GM21526 (cell line): Measurements from ENCODE around the gene MAP4K4.

Source experiments
- ATAC-seq: cut with Tn5 transposase; IDR thresholded peaks from one replicate; pipeline ENCODE4 v1.9.1; 2021; ENCODE audit warnings: moderate library complexity; ENCODE audit not compliant: unreplicated experiment, low FRiP score

Gene MAP4K4

DNA sequence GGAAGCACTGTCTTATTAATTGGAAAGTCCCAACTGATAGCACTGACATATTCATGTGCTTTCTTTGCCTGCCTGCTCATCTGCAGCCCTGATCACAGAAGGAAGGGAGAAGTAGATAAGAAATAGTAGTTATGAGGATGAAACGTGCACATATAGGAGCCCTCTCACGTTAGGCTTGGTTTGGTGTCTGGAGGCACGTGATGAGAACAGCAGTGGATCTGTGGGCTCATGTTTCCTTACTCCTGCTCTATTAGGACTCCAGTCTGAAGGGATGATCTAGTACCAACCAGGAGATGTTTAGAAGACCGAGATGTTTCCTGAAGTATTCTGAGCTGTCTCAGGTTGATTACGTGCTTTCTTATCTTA is 84.9 kb downstream of the MAP4K4 start:
- ATAC-seq: no peak

DNA sequence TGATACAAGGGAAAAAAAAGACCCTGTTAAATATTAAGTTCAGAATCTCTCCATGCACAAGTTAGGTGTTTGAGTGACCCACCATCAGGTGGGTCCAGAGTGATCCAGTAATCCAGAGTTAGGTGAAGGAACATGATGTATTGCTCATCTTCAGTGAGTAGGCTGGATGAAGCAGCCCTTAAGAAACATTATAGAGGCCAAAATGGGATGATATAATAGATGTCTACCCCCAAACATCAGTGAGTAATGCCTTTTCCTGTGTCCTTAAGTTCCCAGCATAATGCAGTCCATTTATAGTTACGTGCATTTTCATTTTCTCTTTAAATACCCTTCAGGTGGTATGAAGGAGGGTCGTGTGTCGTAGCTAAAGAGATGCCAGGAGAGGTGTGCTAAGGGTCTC is 89.6 kb downstream of the MAP4K4 start:
- no peak for ATAC-seq

- no peak for ATAC-seq
Measured at GRCh38 chr2:101788565-101788964, 91.1 kb downstream of the MAP4K4 start.

DNA sequence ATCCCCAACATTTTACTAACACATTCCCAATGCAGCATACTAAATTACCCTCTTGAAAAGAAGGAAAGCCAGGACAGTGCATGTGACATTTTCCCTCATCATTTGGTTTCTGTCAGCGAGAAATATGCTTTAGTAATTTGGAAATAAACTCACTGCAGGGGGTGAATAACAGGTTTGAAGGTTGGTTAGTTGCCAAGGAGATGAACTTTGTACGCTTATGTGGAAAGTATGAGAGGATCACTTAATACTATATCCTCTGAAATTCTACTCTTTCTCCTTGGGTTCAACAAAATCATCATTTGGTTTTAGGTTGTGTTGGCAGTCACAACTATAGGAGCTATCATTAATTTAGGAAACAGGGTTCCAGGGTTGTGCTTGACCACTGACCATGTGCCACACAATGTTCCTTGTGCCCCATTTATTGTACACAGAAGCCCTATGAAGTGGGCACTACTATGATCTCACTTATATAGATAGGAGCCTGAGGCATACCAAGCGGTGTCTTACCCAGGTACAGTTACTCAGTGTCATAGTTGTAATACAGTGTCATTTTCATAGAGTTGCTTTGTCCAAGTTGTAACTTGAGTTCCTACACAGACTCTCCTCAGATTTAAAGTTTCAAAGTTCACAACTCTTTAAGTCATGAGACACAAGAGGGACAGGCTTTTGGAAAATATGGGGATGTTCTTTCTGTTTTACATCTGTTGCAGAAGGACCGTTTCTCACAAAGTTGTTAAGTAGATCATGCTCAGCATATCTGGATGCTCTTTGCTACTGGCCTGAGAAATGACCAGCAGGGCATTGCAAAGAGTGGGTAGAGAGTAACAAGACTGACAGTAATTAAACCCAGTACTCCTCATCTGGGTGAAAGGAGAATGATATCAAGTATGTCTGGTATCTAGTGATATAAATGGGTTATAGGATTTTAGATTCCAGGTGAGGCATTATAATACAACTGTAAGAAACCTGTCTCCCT is 91.8 kb downstream of the MAP4K4 start:
- ATAC-seq: no peak

- no peak for ATAC-seq
Measured at GRCh38 chr2:101790416-101790815, 92.9 kb downstream of the MAP4K4 start.

DNA sequence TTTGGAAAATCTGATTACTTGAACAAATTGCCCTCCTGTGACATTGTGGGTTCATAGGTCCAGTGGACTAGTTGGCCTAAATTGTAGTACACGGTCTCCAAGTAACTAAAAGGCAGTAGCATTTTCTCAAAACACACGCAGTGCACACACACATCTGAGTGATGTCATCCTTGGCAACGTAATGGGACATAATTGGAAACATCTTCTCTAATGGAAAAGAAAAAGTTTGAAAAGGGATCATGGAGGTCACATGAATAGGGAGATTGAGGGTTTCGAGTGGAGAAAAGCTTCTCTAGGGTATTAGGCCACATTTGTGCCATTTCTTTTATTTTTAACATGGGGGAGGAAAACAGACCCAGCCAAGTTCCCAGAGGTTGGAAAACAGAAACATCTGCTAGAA is 93.3 kb downstream of the MAP4K4 start:
- no peak for ATAC-seq

- ATAC-seq: no peak
Measured at GRCh38 chr2:101792208-101792607, 94.7 kb downstream of the MAP4K4 start.

DNA sequence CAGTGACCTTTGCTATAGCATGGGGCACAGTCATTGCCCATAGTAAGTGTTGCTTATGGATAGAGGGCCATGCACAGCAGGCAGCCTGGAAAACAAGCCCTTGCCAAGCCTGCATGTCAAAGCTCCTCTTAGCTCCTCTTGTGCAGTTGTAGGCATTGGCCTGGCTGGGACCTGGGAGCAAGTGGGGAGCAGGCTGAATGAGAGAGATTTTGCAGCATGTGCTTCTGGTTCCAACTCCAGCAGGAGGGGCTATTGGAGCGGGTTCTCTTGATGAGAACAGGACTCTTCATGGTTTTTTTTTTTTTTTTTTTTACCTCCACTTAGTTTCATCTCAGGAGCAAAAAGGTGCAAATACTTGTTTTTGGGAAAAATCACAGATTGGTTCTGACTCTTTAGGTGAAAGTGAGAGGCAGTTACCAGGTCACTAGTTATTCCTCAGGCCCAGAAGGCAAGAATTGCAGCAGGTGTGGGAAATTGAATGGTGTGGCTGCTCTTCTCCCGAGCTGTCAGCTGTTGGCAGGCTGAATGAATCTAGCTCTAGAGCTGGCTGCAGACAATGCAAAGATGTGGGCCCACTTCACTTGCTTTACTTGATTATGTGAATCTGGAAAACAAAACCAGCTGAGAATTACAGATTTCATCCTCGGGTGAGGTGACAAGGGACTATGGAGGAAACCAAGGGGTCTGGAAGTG is 95.9 kb downstream of the MAP4K4 start:
- ATAC-seq: no peak

GRCh38 chr2:101794141-101794540 is 96.6 kb downstream of the MAP4K4 start:
- no peak for ATAC-seq

DNA sequence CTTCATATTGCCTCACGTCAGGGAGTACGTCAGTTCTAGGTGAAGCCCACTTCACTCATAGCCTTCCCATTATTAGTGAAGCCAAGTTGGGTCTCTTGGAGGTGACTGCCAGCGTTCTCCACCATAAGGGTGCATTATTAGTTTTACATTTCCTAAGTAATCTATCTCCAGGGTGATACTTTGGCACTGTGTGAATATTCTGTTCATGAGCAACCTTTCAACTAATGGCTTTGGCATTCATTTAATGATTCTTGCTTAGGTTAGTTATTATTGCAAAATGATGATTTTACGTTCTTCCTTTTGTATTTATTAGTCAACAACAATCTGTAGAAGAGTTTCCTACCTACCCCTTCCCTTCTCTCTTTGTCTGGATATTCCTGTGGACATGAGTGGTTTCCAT is 97.5 kb downstream of the MAP4K4 start:
- no peak for ATAC-seq

DNA sequence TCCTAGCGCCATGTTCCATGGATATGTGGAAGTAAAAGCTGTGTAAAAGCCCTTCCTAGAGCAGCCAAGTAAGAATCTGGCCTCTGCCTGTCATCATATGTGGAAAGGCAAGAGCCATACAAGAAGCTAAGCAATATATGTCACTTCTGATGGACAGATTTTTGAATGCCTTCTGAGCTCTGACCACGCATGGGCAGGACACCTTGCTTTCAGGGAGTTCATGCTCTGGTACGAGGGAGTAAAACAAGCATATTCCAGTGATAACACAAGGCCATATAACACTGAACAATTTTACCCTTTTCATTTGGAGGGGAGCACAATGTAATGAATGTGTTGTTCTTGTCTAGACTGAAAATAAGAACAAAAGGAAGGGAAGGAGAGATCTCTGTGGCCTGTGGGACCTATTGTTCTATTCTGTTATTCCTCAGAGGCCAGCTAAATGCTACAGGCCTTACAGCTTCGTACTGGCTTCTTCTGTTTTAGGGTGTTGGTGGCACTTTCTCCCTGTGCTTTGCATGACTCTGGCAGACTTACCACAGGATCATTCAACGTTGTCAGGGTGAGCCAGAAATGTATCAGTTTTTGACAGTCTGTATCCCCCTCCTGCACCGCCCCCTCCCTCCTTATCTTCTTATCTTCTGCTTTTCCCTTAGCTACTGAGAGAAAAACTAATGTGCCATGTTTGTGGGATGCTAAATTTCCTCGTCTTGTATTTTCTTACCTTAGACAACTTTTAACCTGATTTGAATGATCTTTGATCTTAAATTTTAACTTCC is 99.5 kb downstream of the MAP4K4 start:
- ATAC-seq: no peak

- ATAC-seq: no peak
Measured at GRCh38 chr2:101801496-101801895, 104.0 kb downstream of the MAP4K4 start.

DNA sequence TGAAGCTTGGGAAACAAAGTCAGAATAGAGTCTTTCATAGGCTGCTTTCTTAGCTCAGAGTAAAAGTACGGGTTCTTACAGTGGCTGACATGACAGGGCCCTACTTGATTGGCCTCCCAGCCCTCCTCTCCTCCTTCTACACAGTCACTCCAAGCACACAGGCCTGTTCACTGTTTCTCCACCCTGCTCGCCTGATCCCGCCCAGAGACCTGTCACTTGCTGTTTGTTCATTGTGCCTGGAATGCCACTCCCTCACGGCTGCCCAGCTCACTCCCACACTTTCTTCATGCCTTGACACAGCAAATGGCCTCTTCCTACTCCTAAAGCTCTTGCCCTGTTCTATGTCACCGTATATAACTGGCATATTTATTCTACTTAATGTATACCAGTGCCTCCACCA is 104.8 kb downstream of the MAP4K4 start:
- ATAC-seq: no peak

DNA sequence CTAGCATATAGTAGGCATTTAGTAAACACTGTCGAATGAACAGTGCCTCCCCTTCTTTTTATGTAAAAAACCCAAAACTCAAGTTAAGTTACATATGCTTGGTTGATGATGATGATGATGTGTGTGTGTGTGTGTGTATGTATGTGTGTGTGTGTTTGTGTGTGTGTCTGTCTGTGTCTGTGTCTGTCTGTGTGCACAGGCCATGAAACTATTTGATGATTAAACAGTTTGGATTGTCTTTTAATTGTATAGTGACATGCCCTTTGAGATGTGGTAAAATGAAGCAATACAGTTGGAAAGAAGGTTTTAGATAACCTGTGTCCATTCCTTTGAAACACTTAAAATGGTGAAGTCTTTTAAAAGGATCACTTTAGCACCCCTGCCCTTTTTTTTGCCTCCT is 105.6 kb downstream of the MAP4K4 start:
- no peak for ATAC-seq

- no peak for ATAC-seq
Measured at GRCh38 chr2:101803945-101804696, 106.6 kb downstream of the MAP4K4 start.

GRCh38 chr2:101805152-101806088 is 107.9 kb downstream of the MAP4K4 start:
- no peak for ATAC-seq

DNA sequence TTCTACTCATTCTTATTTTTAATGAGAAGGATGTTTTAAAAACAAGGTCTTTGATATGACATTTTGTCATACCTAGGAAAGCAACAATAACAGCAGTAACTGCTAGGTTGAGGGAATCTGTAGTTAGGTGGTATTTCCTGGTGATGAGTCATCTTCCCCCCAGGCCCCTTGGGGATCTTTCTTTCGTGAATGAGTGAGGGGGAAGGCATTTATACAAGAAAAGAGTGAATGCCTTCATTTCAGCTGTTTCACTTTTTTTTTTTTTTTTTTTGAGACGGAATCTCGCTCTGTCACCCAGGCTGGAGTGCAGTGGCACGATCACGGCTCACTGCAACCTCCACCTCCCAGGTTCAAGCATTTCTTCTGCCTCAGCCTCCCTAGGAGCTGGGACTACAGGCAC is 108.6 kb downstream of the MAP4K4 start:
- no peak for ATAC-seq

- no peak for ATAC-seq
Measured at GRCh38 chr2:101806701-101807100, 109.2 kb downstream of the MAP4K4 start.

- no peak for ATAC-seq
Measured at GRCh38 chr2:101807242-101807641, 109.7 kb downstream of the MAP4K4 start.
